ENCODE measurements around the gene POR.

POR gene

GRCh38 chr7:75980430-75981202 lies 65.7 kb downstream of the POR start:
- no peak for DNase-seq

GRCh38 chr7:75981203-75981452 lies 66.2 kb downstream of the POR start:
- DNase-seq, result no peak

- DNase-seq, result no peak
Measured at GRCh38 chr7:75981453-75982305, 66.7 kb downstream of the POR start.

DNA sequence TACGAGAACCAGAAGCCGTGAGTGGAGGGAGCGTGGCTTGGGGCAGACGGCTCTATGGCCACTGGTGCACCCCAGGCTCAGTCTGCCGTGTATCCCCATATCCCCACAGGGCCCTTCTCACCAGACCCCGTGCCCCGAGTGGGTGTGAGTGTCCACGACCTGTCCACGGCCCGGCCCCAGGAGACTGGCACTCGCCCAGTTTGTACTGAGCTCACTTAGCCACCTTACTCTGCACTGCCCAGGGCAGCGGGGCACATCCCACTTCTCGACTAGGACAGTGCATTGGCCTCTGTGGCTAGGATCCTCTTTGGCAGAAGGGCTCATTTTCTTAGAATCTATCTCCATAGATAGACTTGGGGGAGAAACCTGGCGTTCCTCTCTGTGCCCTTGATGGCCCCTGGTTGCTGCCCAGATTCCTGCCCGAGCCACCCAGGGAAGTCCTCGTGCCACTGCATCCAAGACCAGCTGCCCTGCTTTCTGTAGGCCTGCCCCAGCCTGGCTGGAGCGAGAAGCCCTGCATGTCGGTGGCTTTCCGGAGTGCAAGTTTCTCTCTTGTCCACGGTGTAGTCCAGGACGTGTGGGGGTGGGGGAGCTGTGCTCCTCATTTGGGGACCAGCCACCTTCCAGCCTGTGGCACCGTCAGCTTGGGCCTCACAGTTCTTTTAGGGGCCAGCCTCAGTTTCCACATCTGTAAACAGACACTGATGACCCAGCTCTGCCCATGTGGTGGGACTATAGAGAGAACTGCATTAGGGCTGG lies 67.5 kb downstream of the POR start:
- DNase-seq, result no peak

GRCh38 chr7:75983471-75984129 lies 68.6 kb downstream of the POR start:
- DNase-seq, result no peak

- DNase-seq, result no peak
Measured at GRCh38 chr7:75984130-75985008, 69.4 kb downstream of the POR start.

GRCh38 chr7:75985009-75985517 lies 70.1 kb downstream of the POR start:
- DNase-seq, result no peak

DNA sequence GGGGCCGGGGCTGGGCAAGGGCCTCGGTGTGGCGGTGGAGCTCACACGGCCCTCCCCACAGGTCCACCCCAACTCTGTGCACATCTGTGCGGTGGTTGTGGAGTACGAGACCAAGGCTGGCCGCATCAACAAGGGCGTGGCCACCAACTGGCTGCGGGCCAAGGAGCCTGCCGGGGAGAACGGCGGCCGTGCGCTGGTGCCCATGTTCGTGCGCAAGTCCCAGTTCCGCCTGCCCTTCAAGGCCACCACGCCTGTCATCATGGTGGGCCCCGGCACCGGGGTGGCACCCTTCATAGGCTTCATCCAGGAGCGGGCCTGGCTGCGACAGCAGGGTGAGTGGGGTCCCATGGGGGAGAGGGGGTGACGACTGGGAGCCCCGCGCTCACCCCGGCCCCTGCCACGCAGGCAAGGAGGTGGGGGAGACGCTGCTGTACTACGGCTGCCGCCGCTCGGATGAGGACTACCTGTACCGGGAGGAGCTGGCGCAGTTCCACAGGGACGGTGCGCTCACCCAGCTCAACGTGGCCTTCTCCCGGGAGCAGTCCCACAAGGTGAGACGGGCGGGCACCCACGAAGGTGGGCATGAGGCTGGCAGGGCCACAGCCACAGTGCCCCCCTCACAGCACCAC lies 70.7 kb downstream of the POR start:
- DNase-seq, result no peak

GRCh38 chr7:75986147-75986781 lies 71.3 kb downstream of the POR start:
- DNase-seq, result no peak

DNA sequence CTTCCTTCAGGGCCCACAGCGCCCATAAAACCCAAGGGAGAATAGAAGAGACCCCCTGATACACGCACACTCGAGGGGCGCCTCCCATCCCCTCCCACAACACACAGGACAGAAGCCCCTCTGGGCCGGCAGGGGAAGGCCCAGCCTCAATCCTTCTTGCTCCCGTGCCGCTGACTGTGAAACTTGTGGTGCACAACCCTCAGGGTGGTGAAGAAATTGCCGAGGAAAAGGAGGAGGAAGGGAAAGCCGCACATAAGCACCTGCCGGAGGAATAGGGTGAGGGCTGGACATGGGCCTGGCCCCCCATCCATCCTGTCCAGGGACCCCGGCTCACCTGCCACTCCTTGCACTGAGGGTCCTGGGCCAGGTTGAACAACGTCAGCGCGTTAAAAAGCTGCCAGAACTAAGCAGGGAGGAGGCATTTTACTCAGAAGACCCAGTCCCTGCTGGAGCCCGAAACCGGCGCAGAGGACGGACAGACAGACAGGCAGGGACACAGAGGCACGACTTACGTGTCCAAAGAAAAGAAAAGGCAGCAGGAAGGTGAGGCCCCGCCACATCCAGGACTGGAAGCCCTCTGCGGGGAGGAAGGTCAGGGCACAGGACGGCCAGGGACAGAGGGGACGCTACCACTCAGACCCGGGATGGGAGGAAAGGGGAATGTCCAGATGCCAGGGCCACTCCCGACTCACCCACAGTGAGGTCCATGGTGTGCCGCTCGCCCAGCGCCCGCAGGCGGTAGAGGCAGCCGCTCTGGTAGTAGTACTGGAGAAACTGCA lies 72.3 kb downstream of the POR start:
- DNase-seq, result no peak

GRCh38 chr7:75987805-75988567 lies 73.0 kb downstream of the POR start:
- DNase-seq, result no peak

- DNase-seq, result no peak
Measured at GRCh38 chr7:75988568-75989499, 73.9 kb downstream of the POR start.

DNA sequence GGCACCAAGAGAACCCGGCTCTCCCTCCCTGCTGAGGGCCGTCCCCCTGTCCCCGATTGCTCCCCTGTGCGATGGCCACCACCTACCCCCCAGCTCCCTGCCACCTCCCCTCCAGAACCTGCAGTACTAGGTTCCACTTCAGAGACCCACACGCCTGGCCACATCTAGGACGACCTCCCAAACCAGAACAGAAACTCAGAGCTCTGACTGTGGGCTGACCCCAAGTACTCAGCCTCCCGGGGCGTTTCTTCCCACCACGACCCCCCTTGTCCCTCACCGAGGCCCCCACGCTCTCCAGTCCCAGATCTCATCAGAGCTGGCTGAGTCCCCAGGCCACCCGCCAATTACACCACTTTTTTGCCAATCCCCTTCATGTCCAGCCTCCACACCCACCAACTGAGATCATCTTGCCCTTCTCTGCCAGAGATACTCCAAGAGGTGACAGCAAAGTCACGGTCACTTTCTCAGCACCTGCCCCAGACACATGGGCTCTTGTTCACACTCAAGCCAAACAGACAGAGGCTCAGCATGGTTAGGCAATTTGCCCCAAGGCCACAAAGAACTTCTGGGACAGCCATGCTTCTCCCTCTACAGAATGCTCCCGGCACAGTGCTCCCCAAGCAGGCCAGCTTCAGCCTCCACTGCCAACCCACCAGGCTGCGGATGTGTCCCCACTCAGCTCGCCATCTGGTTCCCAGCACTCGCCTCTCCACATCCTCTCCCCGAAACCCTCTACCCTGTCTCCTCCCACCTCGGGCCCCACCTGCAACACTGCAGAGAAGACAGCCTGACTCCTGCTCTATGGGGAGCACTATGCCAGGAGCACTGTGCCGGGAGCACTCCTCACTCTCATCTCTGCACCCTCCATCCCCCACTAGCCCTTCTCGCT lies 74.8 kb downstream of the POR start:
- DNase-seq, result no peak

DNA sequence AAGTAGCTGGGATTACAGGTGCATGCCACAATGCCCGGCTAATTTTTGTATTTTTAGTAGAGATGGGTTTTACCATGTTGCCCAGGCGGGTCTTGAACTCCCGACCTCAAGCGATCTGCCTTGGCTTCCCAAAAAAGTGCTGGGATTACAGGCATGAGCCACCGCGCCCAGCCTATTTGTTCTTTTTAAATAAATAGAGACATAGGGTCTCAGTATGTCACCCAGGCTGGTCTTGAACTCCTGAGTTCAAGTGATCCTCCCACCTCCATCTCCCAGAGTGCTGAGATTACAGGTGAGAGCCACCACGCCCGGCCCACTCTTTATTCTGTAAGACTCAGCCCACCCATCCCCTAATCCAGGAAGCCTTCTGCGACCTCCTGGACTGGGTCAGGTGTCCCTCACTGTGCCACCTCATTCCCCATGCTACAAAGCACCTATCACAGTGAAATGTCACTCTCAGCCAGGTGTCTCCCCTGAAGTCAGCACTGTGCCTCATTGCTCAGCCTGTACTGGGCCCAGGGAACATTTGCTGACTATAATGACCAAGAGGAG lies 76.7 kb downstream of the POR start:
- no peak for DNase-seq

DNA sequence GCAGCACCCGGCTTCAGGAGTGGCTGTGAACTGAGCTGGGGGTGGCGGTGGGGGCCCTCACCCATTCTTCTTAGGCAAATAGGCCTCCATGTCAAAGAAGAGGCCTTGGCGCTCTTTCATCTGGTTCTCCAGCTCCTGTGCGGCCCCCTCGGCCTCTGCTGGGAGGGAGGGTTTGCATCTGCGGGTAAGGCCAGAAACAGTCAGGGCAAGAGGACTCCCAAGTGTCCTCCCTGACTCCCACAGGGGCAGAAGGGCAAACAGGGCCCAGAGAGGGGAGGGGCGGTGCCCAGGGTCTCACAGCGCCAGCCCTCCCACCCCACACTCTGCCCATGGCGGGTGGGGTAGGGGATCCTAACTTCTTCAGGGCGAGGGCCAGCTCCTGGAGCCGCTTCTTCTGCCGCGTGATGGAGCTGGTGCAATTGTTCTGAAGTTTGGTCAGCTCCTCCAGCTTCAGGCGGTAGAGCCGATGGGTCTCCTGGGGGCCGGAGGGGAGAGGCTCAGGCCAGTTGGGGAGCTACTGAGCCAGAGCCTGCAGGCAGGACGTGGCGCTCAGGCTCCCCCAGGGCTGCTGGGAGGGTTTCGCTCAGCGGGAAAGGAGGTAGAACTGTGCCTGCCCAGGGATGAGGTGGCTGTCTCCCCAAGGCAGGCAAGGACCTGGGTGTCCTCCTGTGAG lies 77.3 kb downstream of the POR start:
- no peak for DNase-seq

Data from GOT3 (cell line).